Natural killer cell (primary cell): ENCODE data around the gene DGCR8. TPM values are rescaled to one million over a fixed set of nuclear protein-coding genes. Genes with fewer than 3 reads are reported as not detected.
"Not testable (repeated sequence)": the region's sequence is repeated elsewhere in the genome, so short reads cannot be mapped to it uniquely, and the experiment has no call there.

Experiments used
- ATAC-seq, 3 donors: fragments of 150-1000 bp in 2 of 3; fragments of 200-7000 bp in 1 of 3; cut with Tn5 transposase; 1 replicate in 1 of 3; 2 replicates in 2 of 3; pipeline ENCODE4 v1.10.0; 2021; ENCODE audit warnings: mild to moderate bottlenecking in 2 of 3, moderate library complexity in 2 of 3
- DNase-seq, 2 donors: peaks; one replicate each; pipeline versions ENCODE4 v3.0.0 to v3.0.0-alpha.2; 2013 to 2021; ENCODE audit warnings: mixed read lengths in 1 of 2
- H3K27ac ChIP-seq: one replicate; pipeline ENCODE4 v1.5.1; 2013; ENCODE audit warnings: mild to moderate bottlenecking, low read length
- H3K27me3 ChIP-seq: one replicate; pipeline ENCODE4 v1.6.1; 2013; ENCODE audit warnings: low read length; ENCODE audit not compliant: control insufficient read depth, insufficient read depth
- H3K36me3 ChIP-seq: one replicate; pipeline ENCODE4 v1.6.1; 2013; ENCODE audit warnings: low read length; ENCODE audit not compliant: control insufficient read depth, insufficient read depth
- H3K4me1 ChIP-seq: one replicate; pipeline ENCODE4 v1.6.1; 2013; ENCODE audit warnings: low read length; ENCODE audit not compliant: control insufficient read depth, insufficient read depth
- H3K4me3 ChIP-seq: one replicate; pipeline ENCODE4 v1.5.1; 2013; ENCODE audit warnings: low read length
- H3K9me3 ChIP-seq: one replicate; pipeline ENCODE4 v1.6.1; 2013; ENCODE audit warnings: low read length; ENCODE audit not compliant: control insufficient read depth, insufficient read depth
- H3K27ac Mint-ChIP-seq, 2 donors: one replicate each; pipeline ENCODE4 v1.8.0; 2022; ENCODE audit warnings: mild to moderate bottlenecking in 2 of 2, mixed read lengths in 2 of 2, moderate library complexity in 1 of 2
- H3K27me3 Mint-ChIP-seq, 2 donors: one replicate each; pipeline ENCODE4 v1.8.0; 2022; ENCODE audit warnings: low read depth in 2 of 2, mixed read lengths in 2 of 2
- H3K36me3 Mint-ChIP-seq: one replicate; pipeline ENCODE4 v1.8.0; 2022; ENCODE audit warnings: mixed read lengths
- H3K4me1 Mint-ChIP-seq, 2 donors: one replicate each; pipeline ENCODE4 v1.8.0; 2022; ENCODE audit warnings: mixed read lengths in 2 of 2
- H3K4me3 Mint-ChIP-seq: one replicate; pipeline ENCODE4 v1.8.0; 2022; ENCODE audit warnings: mild to moderate bottlenecking, moderate library complexity, mixed read lengths
- H3K9me3 Mint-ChIP-seq, 2 donors: one replicate each; pipeline ENCODE4 v1.8.0; 2022; ENCODE audit warnings: mixed read lengths in 2 of 2
- CTCF ChIP-seq: fragments of 200-600 bp; IDR thresholded peaks from one replicate; pipeline ENCODE4 v1.8.0; 2022; ENCODE audit warnings: antibody characterized with exemption
- WGBS: methylation state at CpG from one replicate; pipeline ENCODE4 v1.1.7; 2013; ENCODE audit warnings: missing lambda C conversion rate; ENCODE audit not compliant: insufficient coverage; 5-methylcytosine and 5-hydroxymethylcytosine counted together
- intact Hi-C: fragments of 100-400 bp; cut with micrococcal nuclease; formaldehyde crosslinking; loops from one replicate; pipeline ENCODE4 v1.14.2; 2022
- total RNA-seq, 4 donors: library from RNA; stranded (reverse); fragments of 120-200 nt in 1 of 4; gene quantifications; one replicate each; pipeline versions ENCODE4 v1.2.3 to v1.2.4, GENCODE V29; 2013 to 2022

Gene DGCR8
- total RNA-seq, 3 donors from 2014 or later (not counting 1 experiment from before 2014, with no cell fraction given) = 45.3 to 64.7 (median 64.0) TPM

- Histone ChIP-seq H3K27me3 (peaks cover 4% of the 10 kb centered on the region), H3K4me3 (no peak overlapping the region), H3K27ac (no peak overlapping the region), H3K36me3 (no peaks in the 10 kb centered on the region), H3K4me1 (peaks cover 21% of the 10 kb centered on the region), H3K9me3 (no peaks in the 10 kb centered on the region)
- no peaks in the 10 kb centered on the region for H3K36me3 Mint-ChIP-seq
- intact Hi-C loops = loop anchor here (5.0 kb wide), 1 partner anchor 299 kb away; no protein-coding TSS in a partner anchor
- H3K4me1 Mint-ChIP-seq = peaks cover 0 to 4% of the 10 kb centered on the region in 2 donors
- no peak for TF ChIP-seq CTCF
- H3K27me3 Mint-ChIP-seq = peaks cover 0 to 4% of the 10 kb centered on the region in 2 donors
- H3K4me3 Mint-ChIP-seq = no peak overlapping the region
- ATAC-seq = no peak
- 41% methylated on average over 15 of the region's 15 CpGs for WGBS
- H3K9me3 Mint-ChIP-seq = no peaks in the 10 kb centered on the region
- no peak overlapping the region for H3K27ac Mint-ChIP-seq
- no peak for DNase-seq
These were observed 78.5 kb downstream of the DGCR8 start for GRCh38 chr22:20158391-20159036.

- Histone ChIP-seq H3K9me3 (no peaks in the 10 kb centered on the region), H3K36me3 (no peaks in the 10 kb centered on the region), H3K27me3 (peaks cover 4% of the 10 kb centered on the region), H3K4me1 (peaks cover 21% of the 10 kb centered on the region), H3K27ac (no peak overlapping the region), H3K4me3 (no peak overlapping the region)
- 32% methylated on average over 9 of the region's 9 CpGs for WGBS
- no peak overlapping the region for H3K4me3 Mint-ChIP-seq
- TF ChIP-seq CTCF = no peak
- DNase-seq (no peak), ATAC-seq (no peak)
- peaks cover 0 to 4% of the 10 kb centered on the region in 2 donors for H3K27me3 Mint-ChIP-seq
- no peaks in the 10 kb centered on the region for H3K9me3 Mint-ChIP-seq
- H3K4me1 Mint-ChIP-seq = peaks cover 0 to 5% of the 10 kb centered on the region in 2 donors
- H3K36me3 Mint-ChIP-seq = no peaks in the 10 kb centered on the region
- no peak overlapping the region for H3K27ac Mint-ChIP-seq
- intact Hi-C loops = loop anchor here (5.0 kb wide), 1 partner anchor 298 kb away; no protein-coding TSS in a partner anchor
These were observed 79.0 kb downstream of the DGCR8 start for GRCh38 chr22:20159076-20159475.

GRCh38 chr22:20159531-20159930, 79.5 kb downstream of the DGCR8 start:
- H3K36me3 ChIP-seq, H3K36me3 Mint-ChIP-seq, ATAC-seq, H3K9me3 ChIP-seq, H3K27me3 ChIP-seq, H3K4me1 Mint-ChIP-seq, H3K27me3 Mint-ChIP-seq, H3K4me3 ChIP-seq, H3K27ac ChIP-seq, H3K9me3 Mint-ChIP-seq, H3K27ac Mint-ChIP-seq, DNase-seq, H3K4me3 Mint-ChIP-seq: not testable (repeated sequence)
- WGBS = 68% methylated on average over 7 of the region's 14 CpGs
- peaks cover 21% of the 10 kb centered on the region for H3K4me1 ChIP-seq
- intact Hi-C loops = loop anchor here (5.0 kb wide), 1 partner anchor 298 kb away; no protein-coding TSS in a partner anchor

GRCh38 chr22:20160041-20160440, 80.0 kb downstream of the DGCR8 start:
- Histone ChIP-seq H3K4me3 (no peak overlapping the region), H3K36me3 (no peaks in the 10 kb centered on the region), H3K27ac (no peak overlapping the region), H3K9me3 (no peaks in the 10 kb centered on the region), H3K27me3 (peaks cover 4% of the 10 kb centered on the region), H3K4me1 (peaks cover 15% of the 10 kb centered on the region)
- WGBS = 80% methylated on average over 10 of the region's 10 CpGs
- no peak overlapping the region for H3K4me3 Mint-ChIP-seq
- intact Hi-C loops = loop anchor here (10.0 kb wide), 1 partner anchor 55 kb away; no protein-coding TSS in a partner anchor
- DNase-seq (no peak), ATAC-seq (no peak)
- no peak for TF ChIP-seq CTCF
- no peaks in the 10 kb centered on the region for H3K36me3 Mint-ChIP-seq
- H3K27me3 Mint-ChIP-seq = peaks cover 0 to 4% of the 10 kb centered on the region in 2 donors
- H3K4me1 Mint-ChIP-seq = peaks cover 0 to 10% of the 10 kb centered on the region in 2 donors
- H3K9me3 Mint-ChIP-seq = peaks cover 3% of the 10 kb centered on the region in 2 donors
- no peak overlapping the region for H3K27ac Mint-ChIP-seq

Other genes starting within 250 kb of the DGCR8 start
- gene GNB1L, start 225.4 kb upstream of the DGCR8 start, total RNA-seq = 1 to 10 TPM; 5.1 to 5.3 (median 5.3) TPM
- gene RTL10, start 225.4 kb upstream of the DGCR8 start, total RNA-seq = 10 to 100 TPM in 2 of 3 donors, 1 to 10 TPM in 1; 6.4 to 12.5 (median 11.7) TPM
- gene COMT, start 138.5 kb upstream of the DGCR8 start, total RNA-seq = 10 to 100 TPM; 37.5 to 56.2 (median 38.2) TPM
- 10 to 100 TPM; 23.5 to 37.3 (median 24.4) TPM for gene TXNRD2, start 138.4 kb upstream of the DGCR8 start, total RNA-seq
- 10 to 100 TPM; 37.8 to 62.0 (median 38.7) TPM for gene ARVCF, start 63.4 kb upstream of the DGCR8 start, total RNA-seq
- gene TANGO2, start 59.1 kb upstream of the DGCR8 start, total RNA-seq = 10 to 100 TPM; 33.3 to 53.0 (median 46.2) TPM
- 10 to 100 TPM; 54.0 to 61.0 (median 56.3) TPM for gene RANBP1, start 35.9 kb downstream of the DGCR8 start, total RNA-seq
- gene TRMT2A, start 37.0 kb downstream of the DGCR8 start, total RNA-seq = 100 to 1,000 TPM in 1 of 3 donors, 10 to 100 TPM in 2; 86.4 to 104 (median 86.5) TPM
- gene ZDHHC8, start 51.6 kb downstream of the DGCR8 start, total RNA-seq = 10 to 100 TPM; 64.0 to 75.6 (median 65.3) TPM
- under 1 TPM in 1 of 3 donors, not detected in 2; 0.64 TPM for gene CCDC188, start 70.8 kb downstream of the DGCR8 start, total RNA-seq
- gene RTN4R, start 188.1 kb downstream of the DGCR8 start, total RNA-seq = 1 to 10 TPM; 1.2 to 2.9 (median 1.6) TPM
- gene DGCR6L, start 239.8 kb downstream of the DGCR8 start, total RNA-seq = 10 to 100 TPM; 20.3 to 34.3 (median 33.0) TPM